HCT116 (cell line): ENCODE results near the gene GDPD1. TPM values are rescaled to one million over a fixed set of nuclear protein-coding genes. Genes with fewer than 3 reads are reported as not detected.

ENCODE experiments used
- ATAC-seq: fragments of 200-7000 bp; cut with Tn5 transposase; 2 replicates; pipeline ENCODE4 v1.9.1; 2020; ENCODE audit warnings: mild to moderate bottlenecking, moderate library complexity
- BruUV-seq: library from RNA; stranded (reverse); fragments of 400-500 nt; replicated peaks from 2 replicates; lab custom pipeline; 2021; lab: Mats Ljungman, UMichigan
- CTCF ChIA-PET: fragments of 300-600 bp; sonication (Branson Sonifier 250); formaldehyde crosslinking; loops from one replicate; lab custom pipeline; 2021; ENCODE audit warnings: antibody characterized with exemption; lab: Charles Lee
- POLR2A ChIA-PET: fragments of 300-600, 350-600 bp; sonication (Branson Sonifier 250); formaldehyde crosslinking; loops from one replicate; lab custom pipeline; 2021; ENCODE audit warnings: antibody characterized with exemption; lab: Charles Lee
- RAD21 ChIA-PET, 2 experiments: fragments of 300-600 bp; sonication (Branson Sonifier 250); formaldehyde crosslinking; loops; one replicate each; lab custom pipeline; 2023; ENCODE audit warnings: low total read pairs in 2 of 2; ENCODE audit not compliant: uncharacterized antibody in 2 of 2, unreplicated experiment in 2 of 2, low non-redundant PET in 1 of 2; lab: Charles Lee
- DNase-seq: peaks from one replicate; pipeline ENCODE4 v3.0.0-alpha.2; 2010; ENCODE audit warnings: low read depth, low spot score
- H2AFZ ChIP-seq: fragments of 200-600 bp; shearing (Covaris generic), sonication (generic); 2 replicates; pipeline ENCODE4 v1.6.1; 2017; ENCODE audit warnings: low read depth, mixed run types, mixed read lengths, antibody characterized with exemption, low read length; ENCODE audit not compliant: poor library complexity, severe bottlenecking
- H3K27ac ChIP-seq: 2 replicates; pipeline ENCODE4 v1.5.1; 2012; ENCODE audit warnings: low read depth, low read length
- H3K27me3 ChIP-seq: fragments of 200-600 bp; sonication (generic); 2 replicates; pipeline ENCODE4 v1.6.1; 2016; ENCODE audit warnings: mixed run types, low read length, mixed read lengths; ENCODE audit not compliant: insufficient read depth
- H3K36me3 ChIP-seq, 2 experiments: fragments of 200-500 bp in 1 of 2; fragments of 200-600 bp in 1 of 2; sonication (Bioruptor generic) in 1 of 2; sonication (generic) in 1 of 2; 2 replicates each; pipeline versions ENCODE4 v1.5.1 to v1.6.1; 2014 to 2016; ENCODE audit warnings: low read length in 2 of 2, inconsistent platforms in 1 of 2, mixed read lengths in 1 of 2, mixed run types in 1 of 2; ENCODE audit not compliant: insufficient read depth in 2 of 2, control insufficient read depth in 1 of 2
- H3K4me1 ChIP-seq, 2 experiments: fragments of 200-600 bp in 1 of 2; sonication (generic) in 1 of 2; 2 replicates each; pipeline versions ENCODE4 v1.5.1 to v1.6.1; 2012 to 2017; ENCODE audit warnings: low read length in 2 of 2, inconsistent platforms in 1 of 2, mild to moderate bottlenecking in 1 of 2, mixed read lengths in 1 of 2, mixed run types in 1 of 2, moderate library complexity in 1 of 2; ENCODE audit not compliant: insufficient read depth in 2 of 2, control insufficient read depth in 1 of 2
- H3K4me2 ChIP-seq: fragments of 200-600 bp; sonication (generic); 2 replicates; pipeline ENCODE4 v1.6.1; 2017; ENCODE audit warnings: mixed run types, low read length, mixed read lengths
- H3K4me3 ChIP-seq, 2 experiments: fragments of 200-600 bp in 1 of 2; sonication (generic) in 1 of 2; replicated peaks in 1 of 2; 2 replicates each; pipeline ENCODE4 v1.5.1; 2011 to 2016; ENCODE audit warnings: low read length in 2 of 2, control low read depth in 1 of 2, low read depth in 1 of 2, mild to moderate bottlenecking in 1 of 2, mixed read lengths in 1 of 2, mixed run types in 1 of 2
- H3K79me2 ChIP-seq: fragments of 200-600 bp; sonication (generic); 2 replicates; pipeline ENCODE4 v1.6.1; 2017; ENCODE audit warnings: mild to moderate bottlenecking, mixed run types, low read length, moderate library complexity, mixed read lengths; ENCODE audit not compliant: insufficient read depth
- H3K9ac ChIP-seq: fragments of 200-600 bp; sonication (generic); 2 replicates; pipeline ENCODE4 v1.6.1; 2016; ENCODE audit warnings: low read length, mixed read lengths
- H3K9me2 ChIP-seq: fragments of 200-600 bp; sonication (generic), shearing (Covaris generic); 2 replicates; pipeline ENCODE4 v1.6.1; 2017; ENCODE audit warnings: mixed run types, mild to moderate bottlenecking, moderate library complexity; ENCODE audit not compliant: insufficient read depth
- H3K9me3 ChIP-seq, 2 experiments: fragments of 200-500 bp in 1 of 2; fragments of 200-600 bp in 1 of 2; sonication (Bioruptor generic) in 1 of 2; sonication (generic) in 1 of 2; 2 replicates each; pipeline ENCODE4 v1.6.1; 2014 to 2017; ENCODE audit warnings: low read length in 2 of 2, mixed read lengths in 2 of 2, inconsistent platforms in 1 of 2, low read depth in 1 of 2, mild to moderate bottlenecking in 1 of 2, mixed run types in 1 of 2, moderate library complexity in 1 of 2; ENCODE audit not compliant: control insufficient read depth in 1 of 2, insufficient read depth in 1 of 2
- H4K20me1 ChIP-seq: fragments of 200-600 bp; sonication (generic), shearing (Covaris generic); 2 replicates; pipeline ENCODE4 v1.6.1; 2017; ENCODE audit warnings: mixed run types, mild to moderate bottlenecking, moderate library complexity; ENCODE audit not compliant: insufficient read depth
- ATF3 ChIP-seq: IDR thresholded peaks from 2 replicates; pipeline ENCODE4 v1.6.1; 2012
- CEBPB ChIP-seq: IDR thresholded peaks from 2 replicates; pipeline ENCODE4 v1.6.1; 2012; ENCODE audit warnings: low read depth
- CTCF ChIP-seq, 3 experiments: fragments of 200-600 bp in 1 of 3; sonication (generic) in 1 of 3; IDR thresholded peaks in 2 of 3; conservative IDR thresholded peaks in 1 of 3; 2 replicates each; pipeline ENCODE4 v1.5.1; 2012 to 2017; ENCODE audit warnings: low read depth in 2 of 3, low read length in 2 of 3, antibody characterized with exemption in 1 of 3, borderline replicate concordance in 1 of 3, control low read depth in 1 of 3, mild to moderate bottlenecking in 1 of 3, mixed read lengths in 1 of 3, mixed run types in 1 of 3, moderate library complexity in 1 of 3; ENCODE audit not compliant: insufficient read depth in 1 of 3
- ELF1 ChIP-seq: IDR thresholded peaks from 2 replicates; pipeline ENCODE4 v1.6.1; 2012; ENCODE audit warnings: low read depth, borderline replicate concordance
- EZH2phosphoT487 ChIP-seq: fragments of 200-600 bp; IDR thresholded peaks from 2 replicates; pipeline ENCODE4 v1.6.1; 2018; ENCODE audit warnings: antibody characterized with exemption, borderline replicate concordance
- FOSL1 ChIP-seq: IDR thresholded peaks from 2 replicates; pipeline ENCODE4 v1.6.1; 2012; ENCODE audit warnings: low read depth
- MAX ChIP-seq: IDR thresholded peaks from 2 replicates; pipeline ENCODE4 v1.6.1; 2012
- POLR2A ChIP-seq: IDR thresholded peaks from 2 replicates; pipeline ENCODE4 v1.7.0; 2011; ENCODE audit warnings: borderline replicate concordance; ENCODE audit not compliant: insufficient read depth, insufficient read length; ENCODE audit errors: extremely low read depth
- POLR2AphosphoS5 ChIP-seq: IDR thresholded peaks from 2 replicates; pipeline ENCODE4 v1.6.1; 2011; ENCODE audit warnings: mild to moderate bottlenecking, low read depth, low read length, moderate library complexity
- SIN3A ChIP-seq: IDR thresholded peaks from 2 replicates; pipeline ENCODE4 v1.6.1; 2012; ENCODE audit warnings: low read depth
- SP1 ChIP-seq: IDR thresholded peaks from 2 replicates; pipeline ENCODE4 v1.6.1; 2012; ENCODE audit warnings: low read depth
- TCF7L2 ChIP-seq: IDR thresholded peaks from 2 replicates; pipeline ENCODE4 v1.7.0; 2011; ENCODE audit warnings: borderline replicate concordance, inconsistent platforms; ENCODE audit not compliant: insufficient read depth, insufficient read length; ENCODE audit errors: extremely low read depth
- YY1 ChIP-seq: IDR thresholded peaks from 2 replicates; pipeline ENCODE4 v1.6.1; 2011; ENCODE audit warnings: low read length, low read depth, moderate library complexity, mild to moderate bottlenecking; ENCODE audit not compliant: insufficient replicate concordance; ENCODE audit errors: extremely low read depth
- ZNF274 ChIP-seq: fragments of 200-500 bp; sonication (Bioruptor generic); IDR thresholded peaks from 2 replicates; pipeline ENCODE4 v1.6.1; 2014; ENCODE audit warnings: mild to moderate bottlenecking, low read depth, low read length, inconsistent platforms
- intact Hi-C: fragments of 100-400 bp; cut with micrococcal nuclease; formaldehyde crosslinking; loops from 2 replicates; pipeline ENCODE4 v1.10.0; 2022
- total RNA-seq: library from RNA; stranded (reverse); gene quantifications from one replicate; pipeline ENCODE4 v1.2.1, GENCODE V29; 2021; ENCODE audit not compliant: unreplicated experiment

GDPD1 gene
- total RNA-seq, 1 experiment from 2014 or later: 13.7 TPM

- intact Hi-C loops: loop anchor here (5.0 kb wide), 2 partner anchors 442 to 727 kb away; no protein-coding TSS in a partner anchor
- Histone ChIP-seq H3K36me3 (no peaks in the 10 kb centered on the region), H3K4me3 (no peak overlapping the region), H3K4me2 (peak overlapping the region; percentile 29), H3K9me2 (no peaks in the 10 kb centered on the region), H3K4me1 (peaks cover 3 to 13% of the 10 kb centered on the region in 2 experiments; a peak in 3 of 4 replicates), H3K27ac (no peak overlapping the region), H3K9ac (no peak overlapping the region), H3K79me2 (no peaks in the 10 kb centered on the region), H3K27me3 (no peaks in the 10 kb centered on the region), H3K9me3 (no peaks in the 10 kb centered on the region), H4K20me1 (no peaks in the 10 kb centered on the region), H2AFZ (peak overlapping the region; percentile 57)
- BruUV-seq: no TSS peak
- ChIA-PET CTCF (interaction anchor here (0.5 to 3.8 kb wide), 27 partner anchors 8 to 1096 kb away, joined by 3 to 58 read pairs (median 4); partner anchors contain the start of genes GDPD1, PTRH2 and VMP1), POLR2A (interaction anchor here (0.6 to 1.0 kb wide), 4 partner anchors 12 to 128 kb away, joined by 3 read pairs; partner anchors contain the start of gene GDPD1), RAD21 (interaction anchor here (0.6 to 1.5 kb wide), 8 partner anchors 130 to 726 kb away, joined by 3 to 11 read pairs (median 4); no protein-coding TSS in a partner anchor)
- no peak for TF ChIP-seq POLR2A
- TF ChIP-seq TCF7L2: no peak
- TF ChIP-seq YY1: no peak
- TF ChIP-seq CEBPB: no peak
- no peak for TF ChIP-seq FOSL1
- no peak for TF ChIP-seq POLR2AphosphoS5
- TF ChIP-seq MAX: no peak
- TF ChIP-seq ELF1: no peak
- no peak for TF ChIP-seq ATF3
- no peak for TF ChIP-seq EZH2phosphoT487
- TF ChIP-seq SIN3A: no peak
- TF ChIP-seq SP1: no peak
- no peak for TF ChIP-seq CTCF (IDR thresholded peaks at IDR 0.05 in 2 of 3, conservative IDR thresholded peaks at IDR 0.05 in 1 of 3; ENCODE audit: borderline replicate concordance in 1 of 3, insufficient read depth in 1 of 3, low read depth in 2 of 3, low read length in 2 of 3)
- no peak for TF ChIP-seq ZNF274
- ATAC-seq (no peak), DNase-seq (no peak)
Observed at GRCh38 chr17:59310263-59310920, 90.1 kb downstream of the GDPD1 start.
